GM12891 (cell line): ENCODE measurements around the gene NEK10.

Experiments used
- DNase-seq: peaks from one replicate; pipeline ENCODE4 v3.0.0; 2011; ENCODE audit warnings: low spot score; ENCODE audit not compliant: insufficient read length
- FAIRE-seq: peaks from 2 replicates; lab custom pipeline; 2011; peaks lifted over from hg19 to GRCh38; lab: Jason Lieb, UNC
- PAX5 ChIP-seq: IDR thresholded peaks from 2 replicates; pipeline ENCODE4 v1.6.1; 2011; ENCODE audit warnings: low read length, moderate library complexity, mild to moderate bottlenecking; ENCODE audit not compliant: insufficient read depth, severe bottlenecking
- POLR2A ChIP-seq: IDR thresholded peaks from 2 replicates; pipeline ENCODE4 v1.6.1; 2011; ENCODE audit warnings: low read depth, low read length, control low read depth
- POLR2AphosphoS5 ChIP-seq: IDR thresholded peaks from 2 replicates; pipeline ENCODE4 v1.6.1; 2011; ENCODE audit warnings: low read depth, low read length, control low read depth
- POU2F2 ChIP-seq: IDR thresholded peaks from 2 replicates; pipeline ENCODE4 v1.6.1; 2011; ENCODE audit warnings: low read depth, mild to moderate bottlenecking, control low read depth, low read length, moderate library complexity
- SPI1 ChIP-seq: IDR thresholded peaks from 2 replicates; pipeline ENCODE4 v1.6.1; 2011; ENCODE audit warnings: low read depth, low read length, control low read depth
- TAF1 ChIP-seq: IDR thresholded peaks from 2 replicates; pipeline ENCODE4 v1.6.1; 2011; ENCODE audit warnings: low read depth, low read length, control low read depth

NEK10 gene

GRCh38 chr3:27213450-27213849 lies 155.7 kb downstream of the NEK10 start:
- TF ChIP-seq PAX5: no peak
- no peak for TF ChIP-seq TAF1
- no peak for DNase-seq
- no peak for FAIRE-seq

DNA sequence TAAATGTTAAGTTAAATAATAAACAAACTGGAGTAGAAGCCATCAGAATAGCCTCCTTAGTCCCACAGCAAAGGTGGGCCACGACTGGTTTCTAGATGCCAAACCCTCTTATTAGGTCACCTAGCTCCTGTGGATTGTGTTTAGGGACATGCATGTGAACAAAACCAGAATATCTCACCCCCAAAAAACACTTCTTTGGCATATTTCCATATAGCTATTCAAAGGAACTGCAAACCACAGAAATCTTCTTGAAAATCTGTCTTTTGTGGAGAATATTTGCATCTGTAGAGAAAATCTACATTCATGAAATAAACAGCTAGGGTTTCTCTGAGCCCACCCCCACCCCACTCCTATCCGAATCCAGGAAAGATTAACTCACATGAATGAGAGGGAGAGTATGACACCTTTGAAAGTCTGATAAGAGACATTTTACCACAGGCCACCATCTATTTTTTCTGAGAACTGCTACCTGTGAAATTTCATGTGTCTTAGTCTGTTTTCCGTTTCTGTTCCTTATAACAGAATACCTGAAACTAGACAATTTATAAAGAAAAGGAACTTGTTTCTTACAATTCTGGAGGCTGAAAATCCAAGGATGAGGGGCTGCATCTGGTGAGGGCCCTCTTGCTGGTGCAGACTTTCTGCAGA lies 159.4 kb downstream of the NEK10 start:
- TF ChIP-seq PAX5 (no peak), POLR2AphosphoS5 (no peak), POU2F2 (no peak), POLR2A (no peak), SPI1 (no peak), TAF1 (no peak)
- DNase-seq: no peak
- FAIRE-seq: no peak

- TF ChIP-seq PAX5 (no peak), POU2F2 (no peak), TAF1 (no peak), POLR2AphosphoS5 (no peak), SPI1 (no peak), POLR2A (no peak)
- DNase-seq: no peak
- FAIRE-seq: no peak
Measured at GRCh38 chr3:27208961-27209616, 160.1 kb downstream of the NEK10 start.

DNA sequence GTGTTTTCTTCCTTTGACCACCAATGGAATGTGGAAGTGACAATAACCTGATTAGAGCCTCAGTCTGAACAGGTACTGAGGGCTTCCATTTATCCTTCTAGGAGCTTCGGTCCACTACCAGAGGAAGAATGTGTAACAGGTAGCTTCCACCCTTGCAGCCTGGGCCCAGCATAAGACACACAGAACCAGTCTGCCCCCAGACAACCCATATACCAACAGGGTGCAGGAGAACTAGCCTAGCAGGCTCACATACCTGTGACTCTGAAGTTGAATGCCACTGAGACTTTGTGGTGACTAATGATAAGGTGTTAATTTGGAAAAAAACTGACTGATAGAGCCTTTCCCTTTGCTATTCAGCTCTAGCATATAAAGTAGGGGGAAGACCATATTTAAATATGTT lies 166.2 kb downstream of the NEK10 start:
- no peak for FAIRE-seq
- TF ChIP-seq PAX5 (no peak), TAF1 (no peak), POLR2A (no peak), POLR2AphosphoS5 (no peak), SPI1 (no peak), POU2F2 (no peak)

GRCh38 chr3:27201492-27201891 lies 167.7 kb downstream of the NEK10 start:
- no peak for DNase-seq
- FAIRE-seq: no peak
- TF ChIP-seq SPI1 (no peak), PAX5 (no peak), TAF1 (no peak), POLR2AphosphoS5 (no peak), POU2F2 (no peak), POLR2A (no peak)

More for the DNA sequence above, 166.2 kb downstream of the NEK10 start:
- DNase-seq: no peak

- TF ChIP-seq POLR2A (no peak), POU2F2 (no peak), SPI1 (0 out of 2 replicates have a peak, but pooled peaks have one; percentile 2), PAX5 (no peak), TAF1 (no peak)
- FAIRE-seq (no peak), DNase-seq (no peak)
Measured at GRCh38 chr3:27200721-27201489, 168.3 kb downstream of the NEK10 start.

GRCh38 chr3:27194861-27195483 lies 174.2 kb downstream of the NEK10 start:
- FAIRE-seq (no peak), DNase-seq (no peak)
- TF ChIP-seq SPI1: no peak
- TF ChIP-seq PAX5: no peak
- no peak for TF ChIP-seq POLR2A
- TF ChIP-seq POLR2AphosphoS5: no peak
- TF ChIP-seq TAF1: no peak
- no peak for TF ChIP-seq POU2F2

DNA sequence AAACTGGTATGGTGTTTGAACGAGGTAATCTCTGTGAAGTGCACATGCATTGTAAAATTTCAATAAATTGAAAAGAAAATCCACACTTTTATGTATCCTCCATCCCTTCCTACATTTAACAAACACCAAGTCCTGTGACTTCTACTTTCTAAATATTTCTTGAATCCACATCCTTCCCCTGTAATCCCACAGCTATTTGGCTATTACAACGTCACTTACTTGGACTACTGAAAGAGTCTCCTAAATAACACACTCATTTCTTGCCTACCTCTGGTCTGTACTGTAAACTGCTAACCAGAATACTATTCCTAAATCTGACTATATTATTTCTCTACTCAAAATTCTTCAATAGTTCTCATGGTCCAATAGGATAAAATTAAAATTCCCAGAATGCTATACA lies 176.1 kb downstream of the NEK10 start:
- no peak for DNase-seq
- no peak for TF ChIP-seq TAF1
- no peak for TF ChIP-seq POLR2AphosphoS5
- TF ChIP-seq PAX5: no peak
- TF ChIP-seq POLR2A: no peak
- no peak for FAIRE-seq

DNA sequence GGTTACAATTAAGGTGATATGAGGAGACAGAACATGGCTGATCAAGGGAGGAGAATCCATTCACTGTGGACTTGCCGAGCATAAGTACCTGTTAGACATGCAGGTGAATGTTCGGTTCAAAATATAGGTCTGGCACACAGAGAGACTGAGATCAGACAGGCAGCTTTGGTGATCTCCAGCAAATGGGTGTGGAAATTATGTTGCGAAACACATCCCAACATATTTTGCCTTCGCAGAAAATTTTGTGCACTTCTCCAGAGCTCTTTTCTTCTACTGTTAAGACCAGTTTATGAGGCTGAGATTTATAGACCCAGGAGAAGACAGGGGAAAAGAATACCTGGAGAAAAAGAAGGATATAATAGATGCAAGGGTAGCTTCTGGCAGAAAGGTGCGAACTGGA lies 183.2 kb downstream of the NEK10 start:
- TF ChIP-seq POLR2AphosphoS5: no peak
- no peak for TF ChIP-seq POU2F2
- TF ChIP-seq TAF1: no peak
- TF ChIP-seq SPI1: no peak
- no peak for TF ChIP-seq PAX5
- no peak for TF ChIP-seq POLR2A
- FAIRE-seq: no peak
- no peak for DNase-seq
